CD4-positive, alpha-beta T cell treated with Interleukin-6 at 100 ng/mL for 8 hours (primary cell): ENCODE results near the gene CD2.
"Not testable (repeated sequence)": the region's sequence is repeated elsewhere in the genome, so short reads cannot be mapped to it uniquely, and the experiment has no call there.

Source experiments
- DNase-seq: peaks from one replicate; pipeline ENCODE4 v3.0.0-alpha.2; 2020; ENCODE audit warnings: mixed read lengths, low spot score

Gene CD2

GRCh38 chr1:116732726-116733125 lies 21.5 kb upstream of the CD2 start:
- no peak for DNase-seq

GRCh38 chr1:116733476-116734365 lies 20.5 kb upstream of the CD2 start:
- DNase-seq, result no peak

GRCh38 chr1:116735246-116735645 lies 19.0 kb upstream of the CD2 start:
- no peak for DNase-seq

GRCh38 chr1:116737020-116737854 lies 17.0 kb upstream of the CD2 start:
- DNase-seq, result peak; percentile 82

GRCh38 chr1:116737855-116738321 lies 16.3 kb upstream of the CD2 start:
- DNase-seq, result peak; percentile 31

GRCh38 chr1:116738673-116739370 lies 15.4 kb upstream of the CD2 start:
- peak; percentile 77 for DNase-seq

- no peak for DNase-seq
These were observed 14.7 kb upstream of the CD2 start for GRCh38 chr1:116739371-116740012.

- DNase-seq, result no peak
These were observed 13.9 kb upstream of the CD2 start for GRCh38 chr1:116740296-116740695.

GRCh38 chr1:116740746-116741145 lies 13.5 kb upstream of the CD2 start:
- DNase-seq, result no peak

- no peak for DNase-seq
These were observed 12.2 kb upstream of the CD2 start for GRCh38 chr1:116741836-116742565.

GRCh38 chr1:116743535-116743934 lies 10.7 kb upstream of the CD2 start:
- no peak for DNase-seq

- DNase-seq, result no peak
These were observed 6.0 kb upstream of the CD2 start for GRCh38 chr1:116748272-116748671.

GRCh38 chr1:116751146-116751545 lies 3.1 kb upstream of the CD2 start:
- no peak for DNase-seq

- no peak for DNase-seq
These were observed 2.6 kb upstream of the CD2 start for GRCh38 chr1:116751621-116752020.

GRCh38 chr1:116753312-116753711 lies 918 bp upstream of the CD2 start:
- no peak for DNase-seq

GRCh38 chr1:116755066-116755465 lies 836 bp downstream of the CD2 start:
- no peak for DNase-seq

GRCh38 chr1:116755681-116756080 lies 1.5 kb downstream of the CD2 start:
- DNase-seq, result no peak

- not testable (repeated sequence) for DNase-seq
These were observed 1.9 kb downstream of the CD2 start for GRCh38 chr1:116756092-116756491.

GRCh38 chr1:116758456-116758815 lies 4.2 kb downstream of the CD2 start:
- not testable (repeated sequence) for DNase-seq

GRCh38 chr1:116759636-116760035 lies 5.4 kb downstream of the CD2 start:
- DNase-seq, result no peak

- DNase-seq, result no peak
These were observed 6.3 kb downstream of the CD2 start for GRCh38 chr1:116760487-116760886.
